Colonic mucosa (tissue), 4 donors: ENCODE measurements around the gene TIGD7. TPM values are rescaled to one million over a fixed set of nuclear protein-coding genes. Genes with fewer than 3 reads are reported as not detected.
A peak's percentile ranks its signal among the peaks of the same experiment; 100 is the strongest.

Experiments
- DNase-seq: peaks from one replicate; pipeline ENCODE4 v3.0.0-alpha.2; 2020
- H3K27ac ChIP-seq: fragments of 200-600 bp; one replicate; pipeline ENCODE4 v1.8.0; 2021
- H3K27me3 ChIP-seq: fragments of 200-600 bp; one replicate; pipeline ENCODE4 v1.8.0; 2021
- H3K36me3 ChIP-seq: fragments of 200-600 bp; one replicate; pipeline ENCODE4 v1.8.0; 2021
- H3K4me1 ChIP-seq: fragments of 200-600 bp; one replicate; pipeline ENCODE4 v1.8.0; 2021; ENCODE audit warnings: mild to moderate bottlenecking
- H3K4me3 ChIP-seq: fragments of 200-600 bp; one replicate; pipeline ENCODE4 v1.8.0; 2021
- H3K9ac ChIP-seq, 2 donors: one replicate each; pipeline ENCODE4 v1.7.0; 2013; ENCODE audit warnings: control low read depth in 2 of 2, low read depth in 2 of 2, low read length in 2 of 2
- H3K9me3 ChIP-seq: fragments of 200-600 bp; one replicate; pipeline ENCODE4 v1.8.0; 2021
- intact Hi-C: fragments of 100-400 bp; cut with DNase I; formaldehyde crosslinking; loops from one replicate; pipeline ENCODE4 v1.14.1; 2022
- total RNA-seq, 2 donors: library from RNA; stranded (reverse); fragmentation: NEBNext Ultra II Directional in 1 of 2; extraction: Animal tissue kit (Norgen Biotek cat#: 25700) in 1 of 2; gene quantifications; one replicate each; pipeline ENCODE4 v1.2.1, GENCODE V29; 2021
- TF ChIP-seq, protein P1 (sequence below): fragments of 200-600 bp; IDR thresholded peaks from one replicate; pipeline ENCODE4 v1.8.0; 2022; ENCODE audit warnings: antibody characterized with exemption, mild to moderate bottlenecking
- donor health status: healthy.
- donor health status: DM: no; HTN: no; CAD: no.
- donor health status: DM: no; HTN: no; CAD: no.

TIGD7 gene
- total RNA-seq, 2 donors from 2014 or later = 2.1 to 3.1 TPM

DNA sequence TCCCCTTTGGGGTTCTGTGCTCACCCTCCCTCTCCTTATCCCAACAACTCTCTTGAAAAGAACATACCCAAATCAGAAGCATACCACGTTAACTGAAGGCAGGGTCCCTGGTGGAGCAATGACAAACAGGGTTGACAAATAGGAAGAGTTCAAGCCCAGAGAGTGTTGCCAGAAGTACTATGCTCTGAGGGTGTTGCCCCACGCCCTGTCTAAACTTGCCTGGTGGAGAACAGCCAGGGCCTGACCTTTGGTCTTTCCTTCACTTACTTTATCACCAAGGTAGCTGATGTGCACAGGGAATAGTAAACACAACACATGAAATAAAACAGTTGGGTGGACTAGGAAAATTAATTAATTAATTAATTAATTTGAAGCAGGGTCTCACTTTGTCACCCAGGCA, 23.4 kb upstream of the TIGD7 start:
- Histone ChIP-seq H3K36me3 (no peaks in the 10 kb centered on the region), H3K27me3 (no peaks in the 10 kb centered on the region), H3K4me3 (no peak overlapping the region), H3K9me3 (no peaks in the 10 kb centered on the region), H3K9ac (no peak overlapping the region), H3K4me1 (no peaks in the 10 kb centered on the region), H3K27ac (no peak overlapping the region)
- TF ChIP-seq, protein P1, sequence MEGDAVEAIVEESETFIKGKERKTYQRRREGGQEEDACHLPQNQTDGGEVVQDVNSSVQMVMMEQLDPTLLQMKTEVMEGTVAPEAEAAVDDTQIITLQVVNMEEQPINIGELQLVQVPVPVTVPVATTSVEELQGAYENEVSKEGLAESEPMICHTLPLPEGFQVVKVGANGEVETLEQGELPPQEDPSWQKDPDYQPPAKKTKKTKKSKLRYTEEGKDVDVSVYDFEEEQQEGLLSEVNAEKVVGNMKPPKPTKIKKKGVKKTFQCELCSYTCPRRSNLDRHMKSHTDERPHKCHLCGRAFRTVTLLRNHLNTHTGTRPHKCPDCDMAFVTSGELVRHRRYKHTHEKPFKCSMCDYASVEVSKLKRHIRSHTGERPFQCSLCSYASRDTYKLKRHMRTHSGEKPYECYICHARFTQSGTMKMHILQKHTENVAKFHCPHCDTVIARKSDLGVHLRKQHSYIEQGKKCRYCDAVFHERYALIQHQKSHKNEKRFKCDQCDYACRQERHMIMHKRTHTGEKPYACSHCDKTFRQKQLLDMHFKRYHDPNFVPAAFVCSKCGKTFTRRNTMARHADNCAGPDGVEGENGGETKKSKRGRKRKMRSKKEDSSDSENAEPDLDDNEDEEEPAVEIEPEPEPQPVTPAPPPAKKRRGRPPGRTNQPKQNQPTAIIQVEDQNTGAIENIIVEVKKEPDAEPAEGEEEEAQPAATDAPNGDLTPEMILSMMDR = no peak
- DNase-seq = peak; percentile 68
- intact Hi-C loops = no loop called here

DNA sequence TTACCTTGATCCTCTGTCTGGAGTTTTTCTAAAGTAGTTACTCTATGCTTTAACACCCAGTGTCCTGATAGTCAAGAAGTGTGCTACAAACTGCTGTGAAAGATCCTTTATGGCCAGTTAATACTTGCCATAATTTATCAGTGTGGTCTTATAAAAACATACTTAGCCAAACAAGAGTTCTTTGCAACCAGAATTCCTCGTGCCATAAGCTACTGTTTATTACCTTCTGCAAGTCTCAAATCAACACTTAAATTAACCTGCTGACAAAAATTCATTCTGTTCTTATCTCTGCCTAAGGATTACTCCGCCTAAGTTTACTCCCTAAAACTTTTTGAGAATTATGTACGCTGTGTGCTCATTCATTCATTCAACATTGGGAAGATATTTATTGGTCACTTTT, 22.9 kb upstream of the TIGD7 start:
- no peaks in the 10 kb centered on the region for H3K9me3 ChIP-seq
- no peak overlapping the region for H3K27ac ChIP-seq
- H3K4me1 ChIP-seq = no peaks in the 10 kb centered on the region
- intact Hi-C loops = no loop called here
- no peak overlapping the region for H3K9ac ChIP-seq
- TF ChIP-seq, protein P1 = no peak
- no peaks in the 10 kb centered on the region for H3K36me3 ChIP-seq
- no peak for DNase-seq
- no peak overlapping the region for H3K4me3 ChIP-seq
- no peaks in the 10 kb centered on the region for H3K27me3 ChIP-seq

DNA sequence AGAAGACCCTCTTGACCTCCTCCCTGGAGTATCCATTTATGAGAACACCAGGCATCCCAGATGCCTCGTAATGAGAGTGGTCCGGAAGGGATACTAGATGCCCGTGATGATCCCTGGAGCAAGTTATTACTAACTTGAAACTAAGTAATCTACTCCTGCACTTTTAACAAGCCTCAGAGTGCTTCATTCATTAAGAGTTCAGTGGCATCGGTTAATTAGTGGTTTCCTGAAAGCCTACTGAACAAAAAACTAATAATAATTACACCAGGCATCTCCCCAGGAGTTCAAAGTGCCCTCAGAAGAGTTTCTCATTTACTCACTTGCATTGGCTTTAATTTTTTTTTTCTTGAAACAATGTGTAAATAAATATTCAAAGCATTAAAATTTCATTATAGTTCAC, 22.3 kb upstream of the TIGD7 start:
- intact Hi-C loops = no loop called here
- TF ChIP-seq, protein P1 = no peak
- H3K27ac ChIP-seq = no peak overlapping the region

DNA sequence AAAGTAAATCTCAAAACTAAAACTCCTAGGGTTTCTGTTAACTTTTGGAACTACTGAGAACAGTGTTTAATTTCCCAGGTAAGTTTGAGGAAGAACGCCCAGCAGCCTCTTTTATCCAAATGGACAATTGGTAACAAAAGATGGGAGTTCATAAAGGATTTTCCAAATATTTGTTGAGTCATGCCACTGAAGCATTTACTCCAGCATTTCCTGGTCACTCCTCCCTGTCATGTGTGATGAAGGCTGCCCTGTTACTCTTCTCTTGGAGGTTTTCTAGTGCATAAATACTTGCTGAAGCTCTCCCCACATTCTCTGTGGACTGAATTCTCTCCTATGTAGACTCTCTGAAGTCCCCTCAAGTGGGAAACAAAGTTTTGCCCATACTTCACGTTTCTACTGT, 16.6 kb upstream of the TIGD7 start:
- H3K9me3 ChIP-seq = peaks cover 4% of the 10 kb centered on the region
- no peak overlapping the region for H3K4me3 ChIP-seq
- no peaks in the 10 kb centered on the region for H3K36me3 ChIP-seq
- TF ChIP-seq, protein P1 = no peak
- intact Hi-C loops = no loop called here
- H3K27ac ChIP-seq = no peak overlapping the region
- no peak overlapping the region for H3K9ac ChIP-seq
- no peaks in the 10 kb centered on the region for H3K4me1 ChIP-seq
- no peak for DNase-seq
- H3K27me3 ChIP-seq = no peaks in the 10 kb centered on the region

More for the DNA sequence above, 22.3 kb upstream of the TIGD7 start:
- no peak overlapping the region for H3K9ac ChIP-seq
- DNase-seq = no peak
- no peak overlapping the region for H3K4me3 ChIP-seq
- H3K27me3 ChIP-seq = no peaks in the 10 kb centered on the region
- no peaks in the 10 kb centered on the region for H3K36me3 ChIP-seq
- H3K4me1 ChIP-seq = no peaks in the 10 kb centered on the region
- H3K9me3 ChIP-seq = no peaks in the 10 kb centered on the region

DNA sequence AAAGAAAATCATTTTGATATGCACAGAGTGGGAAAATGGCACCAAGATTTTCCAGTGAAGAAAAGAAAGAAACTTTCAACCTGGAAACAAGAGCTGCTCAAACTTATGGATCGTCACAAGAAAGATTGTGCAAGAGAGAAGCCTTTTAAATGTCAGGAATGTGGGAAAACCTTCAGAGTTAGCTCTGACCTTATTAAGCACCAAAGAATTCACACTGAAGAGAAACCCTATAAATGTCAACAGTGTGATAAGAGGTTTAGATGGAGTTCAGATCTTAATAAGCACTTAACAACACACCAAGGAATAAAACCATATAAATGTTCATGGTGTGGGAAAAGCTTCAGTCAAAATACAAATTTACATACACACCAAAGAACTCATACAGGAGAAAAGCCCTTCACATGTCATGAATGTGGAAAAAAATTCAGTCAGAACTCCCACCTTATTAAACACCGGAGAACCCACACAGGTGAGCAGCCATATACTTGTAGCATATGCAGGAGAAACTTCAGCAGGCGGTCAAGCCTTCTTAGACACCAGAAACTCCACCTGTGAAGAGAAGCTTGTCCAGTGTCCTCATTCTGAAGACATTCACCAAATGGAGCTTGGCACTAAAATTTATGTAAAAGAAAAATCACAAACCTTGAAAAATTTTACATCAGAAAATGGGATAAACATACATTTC, 12.2 kb upstream of the TIGD7 start:
- Histone ChIP-seq H3K9ac (no peak overlapping the region), H3K4me3 (no peak overlapping the region), H3K36me3 (peaks cover 6% of the 10 kb centered on the region), H3K9me3 (peaks cover 9% of the 10 kb centered on the region), H3K4me1 (no peaks in the 10 kb centered on the region), H3K27ac (no peak overlapping the region), H3K27me3 (no peaks in the 10 kb centered on the region)
- DNase-seq = no peak
- intact Hi-C loops = loop anchor here (10.0 kb wide), 1 partner anchor 67 kb away; no protein-coding TSS in a partner anchor
- TF ChIP-seq, protein P1 = no peak
